GM12892 (cell line): ENCODE measurements around the gene HS3ST4.

Experiments
- DNase-seq: peaks from one replicate; pipeline ENCODE4 v3.0.0; 2011; ENCODE audit not compliant: insufficient read length
- FAIRE-seq: peaks from 2 replicates; lab custom pipeline; 2011; peaks lifted over from hg19 to GRCh38; lab: Jason Lieb, UNC
- POLR2A ChIP-seq: IDR thresholded peaks from 2 replicates; pipeline ENCODE4 v1.6.1; 2011; ENCODE audit warnings: low read depth, low read length, control low read depth
- POLR2AphosphoS5 ChIP-seq: IDR thresholded peaks from 2 replicates; pipeline ENCODE4 v1.6.1; 2011; ENCODE audit warnings: low read depth, low read length, control low read depth
- TAF1 ChIP-seq: IDR thresholded peaks from 2 replicates; pipeline ENCODE4 v1.6.1; 2011; ENCODE audit warnings: low read depth, mild to moderate bottlenecking, control low read depth, low read length, borderline replicate concordance

Gene HS3ST4

GRCh38 chr16:26155221-26155620 is 463.5 kb downstream of the HS3ST4 start:
- FAIRE-seq (no peak), DNase-seq (no peak)
- no peak for TF ChIP-seq POLR2A
- TF ChIP-seq TAF1: no peak
- no peak for TF ChIP-seq POLR2AphosphoS5

GRCh38 chr16:26157319-26157718 is 465.6 kb downstream of the HS3ST4 start:
- no peak for FAIRE-seq
- no peak for DNase-seq
- TF ChIP-seq TAF1: no peak
- TF ChIP-seq POLR2AphosphoS5: no peak
- no peak for TF ChIP-seq POLR2A

- DNase-seq (no peak), FAIRE-seq (no peak)
- TF ChIP-seq POLR2A (no peak), POLR2AphosphoS5 (no peak), TAF1 (no peak)
Measured at GRCh38 chr16:26158142-26158759, 466.5 kb downstream of the HS3ST4 start.

GRCh38 chr16:26161461-26162180 is 469.9 kb downstream of the HS3ST4 start:
- FAIRE-seq (no peak), DNase-seq (no peak)
- TF ChIP-seq POLR2AphosphoS5 (no peak), POLR2A (no peak), TAF1 (no peak)

- no peak for TF ChIP-seq POLR2AphosphoS5
- TF ChIP-seq TAF1: no peak
- no peak for TF ChIP-seq POLR2A
- DNase-seq (no peak), FAIRE-seq (no peak)
Measured at GRCh38 chr16:26169473-26169872, 477.7 kb downstream of the HS3ST4 start.

- DNase-seq: no peak
- no peak for FAIRE-seq
- no peak for TF ChIP-seq TAF1
- TF ChIP-seq POLR2A: no peak
- no peak for TF ChIP-seq POLR2AphosphoS5
Measured at GRCh38 chr16:26175944-26176343, 484.2 kb downstream of the HS3ST4 start.

- DNase-seq (no peak), FAIRE-seq (no peak)
- no peak for TF ChIP-seq POLR2A
- no peak for TF ChIP-seq TAF1
- TF ChIP-seq POLR2AphosphoS5: no peak
Measured at GRCh38 chr16:26177438-26177837, 485.7 kb downstream of the HS3ST4 start.

- TF ChIP-seq TAF1: no peak
- no peak for TF ChIP-seq POLR2AphosphoS5
- TF ChIP-seq POLR2A: no peak
- FAIRE-seq: no peak
- no peak for DNase-seq
Measured at GRCh38 chr16:26178298-26178697, 486.5 kb downstream of the HS3ST4 start.

- no peak for DNase-seq
- no peak for FAIRE-seq
- TF ChIP-seq POLR2AphosphoS5: no peak
- TF ChIP-seq TAF1: no peak
- TF ChIP-seq POLR2A: no peak
Measured at GRCh38 chr16:26186091-26186615, 494.4 kb downstream of the HS3ST4 start.
